ENCODE data around the gene VWCE. TPM values are rescaled to one million over a fixed set of nuclear protein-coding genes. Genes with fewer than 3 reads are reported as not detected.
A peak's percentile ranks its signal among the peaks of the same experiment; 100 is the strongest.

The VWCE gene
- total RNA-seq, 1 donor from 2014 or later = 25.3 TPM

- Mint-ChIP-seq H3K27me3 (ENCODE audit: unreplicated experiment) (peaks cover 7% of the 10 kb centered on the region), H3K4me3 (ENCODE audit: unreplicated experiment) (no peak overlapping the region), H3K4me1 (ENCODE audit: unreplicated experiment) (peaks cover 21% of the 10 kb centered on the region), H3K9me3 (ENCODE audit: unreplicated experiment) (no peaks in the 10 kb centered on the region), H3K27ac (ENCODE audit: unreplicated experiment) (no peak overlapping the region), H3K36me3 (ENCODE audit: low read depth, unreplicated experiment) (peaks cover 14% of the 10 kb centered on the region)
- peak; percentile 85 for DNase-seq (ENCODE audit: low spot score)
- peak; percentile 96 for TF ChIP-seq CTCF (IDR thresholded peaks at IDR 0.05; ENCODE audit: unreplicated experiment)
Measured at GRCh38 chr11:61336171-61336935, 41.2 kb upstream of the VWCE start.

GRCh38 chr11:61335355-61335710, 40.2 kb upstream of the VWCE start:
- peaks cover 6% of the 10 kb centered on the region for H3K27me3 Mint-ChIP-seq (ENCODE audit: unreplicated experiment)
- no peaks in the 10 kb centered on the region for H3K9me3 Mint-ChIP-seq (ENCODE audit: unreplicated experiment)
- peaks cover 8% of the 10 kb centered on the region for H3K36me3 Mint-ChIP-seq (ENCODE audit: low read depth, unreplicated experiment)
- no peak overlapping the region for H3K4me3 Mint-ChIP-seq (ENCODE audit: unreplicated experiment)
- no peak for TF ChIP-seq CTCF (IDR thresholded peaks at IDR 0.05; ENCODE audit: unreplicated experiment)
- H3K4me1 Mint-ChIP-seq (ENCODE audit: unreplicated experiment) = peaks cover 21% of the 10 kb centered on the region
- no peak for DNase-seq (ENCODE audit: low spot score)
- no peak overlapping the region for H3K27ac Mint-ChIP-seq (ENCODE audit: unreplicated experiment)

GRCh38 chr11:61334434-61335354, 39.6 kb upstream of the VWCE start:
- no peaks in the 10 kb centered on the region for H3K9me3 Mint-ChIP-seq (ENCODE audit: unreplicated experiment)
- no peak for DNase-seq (ENCODE audit: low spot score)
- H3K4me3 Mint-ChIP-seq (ENCODE audit: unreplicated experiment) = peak overlapping the region; percentile 98
- H3K27ac Mint-ChIP-seq (ENCODE audit: unreplicated experiment) = no peak overlapping the region
- H3K36me3 Mint-ChIP-seq (ENCODE audit: low read depth, unreplicated experiment) = peaks cover 7% of the 10 kb centered on the region
- H3K27me3 Mint-ChIP-seq (ENCODE audit: unreplicated experiment) = peaks cover 6% of the 10 kb centered on the region
- no peak for TF ChIP-seq CTCF (IDR thresholded peaks at IDR 0.05; ENCODE audit: unreplicated experiment)
- peaks cover 21% of the 10 kb centered on the region for H3K4me1 Mint-ChIP-seq (ENCODE audit: unreplicated experiment)

- H3K36me3 Mint-ChIP-seq (ENCODE audit: low read depth, unreplicated experiment) = peaks cover 10% of the 10 kb centered on the region
- no peak for TF ChIP-seq CTCF (IDR thresholded peaks at IDR 0.05; ENCODE audit: unreplicated experiment)
- no peak for DNase-seq (ENCODE audit: low spot score)
- H3K27me3 Mint-ChIP-seq (ENCODE audit: unreplicated experiment) = peaks cover 4% of the 10 kb centered on the region
- peaks cover 21% of the 10 kb centered on the region for H3K4me1 Mint-ChIP-seq (ENCODE audit: unreplicated experiment)
- H3K27ac Mint-ChIP-seq (ENCODE audit: unreplicated experiment) = peak overlapping the region; percentile 95
- no peaks in the 10 kb centered on the region for H3K9me3 Mint-ChIP-seq (ENCODE audit: unreplicated experiment)
- H3K4me3 Mint-ChIP-seq (ENCODE audit: unreplicated experiment) = peak overlapping the region; percentile 98
Measured at GRCh38 chr11:61333550-61334433, 38.7 kb upstream of the VWCE start.
